IMR-90 (cell line): ENCODE results near the gene UNC79. TPM values are rescaled to one million over a fixed set of nuclear protein-coding genes. Genes with fewer than 3 reads are reported as not detected.

Experiments used
- ATAC-seq: fragments of 200-7000 bp; cut with Tn5 transposase; 2 replicates; pipeline ENCODE4 v1.9.1; 2020; ENCODE audit warnings: low read depth, mild to moderate bottlenecking, moderate library complexity
- BruUV-seq: library from RNA; stranded (reverse); fragments of 400-500 nt; replicated peaks from 2 replicates; lab custom pipeline; 2021; lab: Mats Ljungman, UMichigan
- CTCF ChIA-PET: fragments of 300-600 bp; formaldehyde crosslinking; extraction: SDS; loops from one replicate; lab custom pipeline; 2021; ENCODE audit warnings: antibody characterized with exemption; lab: Yijun Ruan, JAX
- POLR2A ChIA-PET: fragments of 300-600 bp; sonication (Branson Sonifier 250); formaldehyde crosslinking; loops from one replicate; lab custom pipeline; 2022; ENCODE audit warnings: antibody characterized with exemption; ENCODE audit not compliant: unreplicated experiment; lab: Charles Lee
- DNase-seq: peaks from one replicate; pipeline ENCODE4 v3.0.0; 2013
- H2AFZ ChIP-seq: replicated peaks from 2 replicates; pipeline ENCODE3; 2013; ENCODE audit warnings: low read length, mild to moderate bottlenecking; ENCODE audit not compliant: poor library complexity
- H2AK5ac ChIP-seq: 2 replicates; pipeline ENCODE4 v1.6.1; 2013; ENCODE audit warnings: low read depth, low read length, inconsistent platforms
- H2AK9ac ChIP-seq: replicated peaks from 2 replicates; pipeline ENCODE3; 2013; ENCODE audit warnings: mild to moderate bottlenecking, low read depth, low read length, moderate library complexity; ENCODE audit not compliant: poor library complexity
- H2BK120ac ChIP-seq: 2 replicates; pipeline ENCODE4 v1.6.1; 2013; ENCODE audit warnings: low read depth, low read length, inconsistent platforms
- H2BK15ac ChIP-seq: 3 replicates; pipeline ENCODE4 v1.6.1; 2013; ENCODE audit warnings: low read depth, low read length, inconsistent platforms
- H2BK20ac ChIP-seq: 2 replicates; pipeline ENCODE4 v1.6.1; 2013; ENCODE audit warnings: low read depth, mild to moderate bottlenecking, inconsistent platforms, low read length, moderate library complexity
- H2BK5ac ChIP-seq: 2 replicates; pipeline ENCODE4 v1.6.1; 2013; ENCODE audit warnings: mild to moderate bottlenecking, low read depth, low read length, inconsistent platforms; ENCODE audit not compliant: poor library complexity, severe bottlenecking
- H3K14ac ChIP-seq: replicated peaks from 2 replicates; pipeline ENCODE4 v1.6.1; 2013; ENCODE audit warnings: low read depth, low read length, inconsistent platforms
- H3K18ac ChIP-seq: 2 replicates; pipeline ENCODE4 v1.6.1; 2013; ENCODE audit warnings: low read depth, low read length, control low read depth
- H3K23ac ChIP-seq: 2 replicates; pipeline ENCODE4 v1.6.1; 2013; ENCODE audit warnings: low read depth, low read length, inconsistent platforms
- H3K27ac ChIP-seq: 2 replicates; pipeline ENCODE4 v1.5.1; 2013; ENCODE audit warnings: mild to moderate bottlenecking, control low read depth, low read length; ENCODE audit not compliant: insufficient read depth
- H3K27me3 ChIP-seq: 2 replicates; pipeline ENCODE4 v1.6.1; 2013; ENCODE audit warnings: low read length; ENCODE audit not compliant: control insufficient read depth, insufficient read depth
- H3K36me3 ChIP-seq: 2 replicates; pipeline ENCODE4 v1.6.1; 2013; ENCODE audit warnings: low read length, mixed read lengths; ENCODE audit not compliant: control insufficient read depth, insufficient read depth
- H3K4ac ChIP-seq: 2 replicates; pipeline ENCODE4 v1.6.1; 2013; ENCODE audit warnings: low read depth, low read length, inconsistent platforms
- H3K4me1 ChIP-seq: 2 replicates; pipeline ENCODE4 v1.6.1; 2013; ENCODE audit warnings: low read length, mixed read lengths; ENCODE audit not compliant: control insufficient read depth, insufficient read depth
- H3K4me2 ChIP-seq: 2 replicates; pipeline ENCODE4 v1.6.1; 2013; ENCODE audit warnings: low read depth, mild to moderate bottlenecking, control low read depth, low read length, moderate library complexity
- H3K4me3 ChIP-seq: 2 replicates; pipeline ENCODE4 v1.5.1; 2013; ENCODE audit warnings: low read depth, mild to moderate bottlenecking, control low read depth, low read length, moderate library complexity; ENCODE audit not compliant: insufficient read depth
- H3K56ac ChIP-seq: 2 replicates; pipeline ENCODE4 v1.6.1; 2013; ENCODE audit warnings: low read length, inconsistent platforms; ENCODE audit not compliant: insufficient read depth; ENCODE audit errors: extremely low read depth
- H3K79me1 ChIP-seq, 2 experiments: 2 replicates each; pipeline ENCODE4 v1.6.1; 2013; ENCODE audit warnings: low read length in 2 of 2, inconsistent platforms in 1 of 2, low read depth in 1 of 2
- H3K9ac ChIP-seq: 2 replicates; pipeline ENCODE4 v1.6.1; 2013; ENCODE audit warnings: low read depth, low read length, control low read depth
- H3K9me1 ChIP-seq: 2 replicates; pipeline ENCODE4 v1.6.1; 2013; ENCODE audit warnings: low read length, inconsistent platforms; ENCODE audit not compliant: insufficient read depth
- H3K9me3 ChIP-seq: 2 replicates; pipeline ENCODE4 v1.6.1; 2013; ENCODE audit warnings: low read length; ENCODE audit not compliant: control insufficient read depth, insufficient read depth
- H4K20me1 ChIP-seq: 2 replicates; pipeline ENCODE4 v1.6.1; 2013; ENCODE audit warnings: low read length, inconsistent platforms; ENCODE audit not compliant: insufficient read depth
- H4K5ac ChIP-seq: 2 replicates; pipeline ENCODE4 v1.6.1; 2013; ENCODE audit warnings: mild to moderate bottlenecking, low read depth, low read length, control low read depth
- H4K8ac ChIP-seq, 2 experiments: 2 replicates each; pipeline ENCODE4 v1.6.1; 2013; ENCODE audit warnings: low read depth in 2 of 2, low read length in 2 of 2, control low read depth in 1 of 2, inconsistent platforms in 1 of 2
- H4K91ac ChIP-seq: 2 replicates; pipeline ENCODE4 v1.6.1; 2013; ENCODE audit warnings: low read depth, low read length, inconsistent platforms; ENCODE audit not compliant: insufficient read depth
- FOS ChIP-seq: fragments of 150-350 bp; IDR thresholded peaks from 2 replicates; pipeline ENCODE4 v1.6.1; 2016; ENCODE audit warnings: low read depth, low read length
- MXI1 ChIP-seq: IDR thresholded peaks from 2 replicates; pipeline ENCODE4 v1.6.1; 2012; ENCODE audit warnings: low read depth, mild to moderate bottlenecking, low read length, moderate library complexity, borderline replicate concordance
- RFX5 ChIP-seq: IDR thresholded peaks from 2 replicates; pipeline ENCODE4 v1.8.0; 2012; ENCODE audit warnings: low read depth, mild to moderate bottlenecking, low read length, moderate library complexity
- WGBS, 2 experiments: methylation state at CpG; one replicate each; pipeline versions ENCODE4 v1.1.5 to v1.1.7; 2013; ENCODE audit warnings: missing lambda C conversion rate in 2 of 2; ENCODE audit not compliant: insufficient read length in 1 of 2; ENCODE audit errors: extremely low coverage in 2 of 2; 5-methylcytosine and 5-hydroxymethylcytosine counted together
- dilution Hi-C: fragments of 300-500 bp; cut with HindIII; formaldehyde crosslinking; loops from one replicate; pipeline ENCODE4 v1.14.3; 2018; ENCODE audit warnings: low sequenced_read_pairs; ENCODE audit not compliant: unreplicated experiment
- in situ Hi-C: fragments of 300-500 bp; cut with MboI; formaldehyde crosslinking; loops from 3 replicates; pipeline ENCODE4 v1.14.3; 2019; ENCODE audit warnings: low sequenced_read_pairs, inconsistent platforms, mixed read lengths
- intact Hi-C: fragments of 100-400 bp; cut with micrococcal nuclease; formaldehyde crosslinking; loops from 2 replicates; pipeline ENCODE4 v1.10.0; 2022
- polyA plus RNA-seq, 3 experiments: library from polyadenylated mRNA; depleted of rRNA; stranded (reverse); fragments of >200 nt; gene quantifications; 2 replicates each; pipeline ENCODE4 v1.2.3, GENCODE V29; 2012; ENCODE audit warnings: low replicate concordance in 1 of 3
- total RNA-seq: library from RNA; depleted of rRNA; stranded (reverse); fragments of >200 nt; gene quantifications from 2 replicates; pipeline ENCODE4 v1.2.3, GENCODE V29; 2012
- TF ChIP-seq, protein P1 (sequence below): fragments of 150-350 bp; IDR thresholded peaks from 2 replicates; pipeline ENCODE4 v1.6.1; 2016; ENCODE audit warnings: low read depth, mild to moderate bottlenecking, low read length, moderate library complexity, borderline replicate concordance
- TF ChIP-seq, protein P2 (sequence below): fragments of 150-350 bp; IDR thresholded peaks from 2 replicates; pipeline ENCODE4 v1.6.1; 2017; ENCODE audit warnings: mild to moderate bottlenecking, antibody characterized with exemption, low read length, low read depth

UNC79 gene
- total and polyA plus RNA-seq, 2 of the 4 experiments (the other 2 are of a cell fraction), result under 0.01 TPM

DNA sequence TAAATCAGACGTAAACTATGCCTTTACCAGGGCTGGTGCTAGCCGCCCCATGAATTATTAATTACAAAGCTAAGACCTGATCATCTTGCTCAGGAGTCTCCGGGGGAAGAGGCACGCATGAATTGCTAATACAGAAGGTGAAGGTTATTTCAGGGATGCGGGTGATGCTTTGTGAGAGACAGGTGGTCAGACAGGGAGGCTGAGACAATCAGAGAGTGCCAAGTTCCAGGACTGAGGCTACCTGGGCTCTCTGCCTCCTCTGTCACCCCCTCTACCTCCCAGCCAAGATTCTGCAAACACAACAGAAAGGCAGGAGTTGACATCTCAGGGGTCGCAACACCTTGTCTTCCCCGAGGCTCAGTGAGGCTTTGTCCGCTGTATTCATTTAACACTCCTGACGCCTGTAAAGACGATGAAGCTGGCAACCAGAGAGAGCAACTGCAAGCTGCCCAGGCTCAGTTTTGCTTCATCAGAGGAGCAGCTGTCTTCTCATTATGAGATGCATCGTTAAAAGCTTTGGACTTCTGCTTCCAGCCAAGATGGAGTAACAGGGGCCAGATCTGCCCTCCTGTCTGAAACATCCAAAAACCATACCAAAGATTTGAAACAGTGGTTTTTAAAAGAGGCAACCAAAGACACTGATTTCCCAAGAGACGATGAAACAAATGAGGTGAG, 311.0 kb downstream of the UNC79 start:
- dilution Hi-C loops, result no loop called here
- ChIA-PET POLR2A (no interaction called here), CTCF (no interaction called here)
- H4K5ac ChIP-seq, result no peak overlapping the region
- H3K36me3 ChIP-seq, result no peaks in the 10 kb centered on the region
- H3K4me3 ChIP-seq, result no peak overlapping the region
- no peaks in the 10 kb centered on the region for H3K27me3 ChIP-seq
- no peak overlapping the region for H2AK9ac ChIP-seq
- H3K23ac ChIP-seq, result no peak overlapping the region
- no peak overlapping the region for H3K18ac ChIP-seq
- intact Hi-C loops, result no loop called here
- H2AFZ ChIP-seq, result no peak overlapping the region
- ATAC-seq, result no peak
- TF ChIP-seq, protein P1, sequence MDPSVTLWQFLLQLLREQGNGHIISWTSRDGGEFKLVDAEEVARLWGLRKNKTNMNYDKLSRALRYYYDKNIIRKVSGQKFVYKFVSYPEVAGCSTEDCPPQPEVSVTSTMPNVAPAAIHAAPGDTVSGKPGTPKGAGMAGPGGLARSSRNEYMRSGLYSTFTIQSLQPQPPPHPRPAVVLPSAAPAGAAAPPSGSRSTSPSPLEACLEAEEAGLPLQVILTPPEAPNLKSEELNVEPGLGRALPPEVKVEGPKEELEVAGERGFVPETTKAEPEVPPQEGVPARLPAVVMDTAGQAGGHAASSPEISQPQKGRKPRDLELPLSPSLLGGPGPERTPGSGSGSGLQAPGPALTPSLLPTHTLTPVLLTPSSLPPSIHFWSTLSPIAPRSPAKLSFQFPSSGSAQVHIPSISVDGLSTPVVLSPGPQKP, result no peak
- no peak for TF ChIP-seq MXI1
- TF ChIP-seq, protein P2, sequence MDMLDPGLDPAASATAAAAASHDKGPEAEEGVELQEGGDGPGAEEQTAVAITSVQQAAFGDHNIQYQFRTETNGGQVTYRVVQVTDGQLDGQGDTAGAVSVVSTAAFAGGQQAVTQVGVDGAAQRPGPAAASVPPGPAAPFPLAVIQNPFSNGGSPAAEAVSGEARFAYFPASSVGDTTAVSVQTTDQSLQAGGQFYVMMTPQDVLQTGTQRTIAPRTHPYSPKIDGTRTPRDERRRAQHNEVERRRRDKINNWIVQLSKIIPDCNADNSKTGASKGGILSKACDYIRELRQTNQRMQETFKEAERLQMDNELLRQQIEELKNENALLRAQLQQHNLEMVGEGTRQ, result no peak
- TF ChIP-seq RFX5, result no peak
- no peak for TF ChIP-seq FOS
- no TSS peak for BruUV-seq
- no peak overlapping the region for H2AK5ac ChIP-seq
- in situ Hi-C loops, result no loop called here
- no peak overlapping the region for H3K9ac ChIP-seq
- H2BK15ac ChIP-seq, result no peak overlapping the region
- 54% methylated on average over 5 of the region's 12 CpGs; no CpG with 5 or more reads in 1 of the 2 experiments for WGBS, 2 experiments
- H3K9me1 ChIP-seq, result no peaks in the 10 kb centered on the region
- no peaks in the 10 kb centered on the region for H3K4me1 ChIP-seq
- no peak overlapping the region for H2BK20ac ChIP-seq
- H4K91ac ChIP-seq, result no peak overlapping the region
- no peak overlapping the region for H4K8ac ChIP-seq
- H2BK120ac ChIP-seq, result no peak overlapping the region
- H4K20me1 ChIP-seq, result no peaks in the 10 kb centered on the region
- no peak overlapping the region for H3K56ac ChIP-seq
- no peak overlapping the region for H3K27ac ChIP-seq
- H3K9me3 ChIP-seq, result peaks cover 9% of the 10 kb centered on the region
- DNase-seq, result no peak
- no peak overlapping the region for H3K14ac ChIP-seq
- no peak overlapping the region for H3K4me2 ChIP-seq
- H2BK5ac ChIP-seq, result no peak overlapping the region
- no peaks in the 10 kb centered on the region for H3K79me1 ChIP-seq
- no peak overlapping the region for H3K4ac ChIP-seq
